IPS-15b (cell line): ENCODE results near the gene SLC25A19.

ENCODE experiments used
- H3K27me3 ChIP-seq: one replicate; pipeline ENCODE4 v1.6.1; 2013; ENCODE audit warnings: low read length; ENCODE audit not compliant: control insufficient read depth, insufficient read depth
- H3K36me3 ChIP-seq: one replicate; pipeline ENCODE4 v1.6.1; 2013; ENCODE audit warnings: low read length; ENCODE audit not compliant: control insufficient read depth, insufficient read depth
- H3K4me1 ChIP-seq: one replicate; pipeline ENCODE4 v1.6.1; 2013; ENCODE audit warnings: mild to moderate bottlenecking, low read length; ENCODE audit not compliant: control insufficient read depth, insufficient read depth
- H3K4me3 ChIP-seq: one replicate; pipeline ENCODE4 v1.5.1; 2013; ENCODE audit warnings: low read depth, low read length
- H3K9ac ChIP-seq: one replicate; pipeline ENCODE4 v1.6.1; 2013; ENCODE audit warnings: low read depth, mild to moderate bottlenecking, low read length
- H3K9me3 ChIP-seq: one replicate; pipeline ENCODE4 v1.6.1; 2013; ENCODE audit warnings: mild to moderate bottlenecking, low read length; ENCODE audit not compliant: control insufficient read depth, insufficient read depth

SLC25A19 gene

GRCh38 chr17:75244133-75244866 is 44.9 kb downstream of the SLC25A19 start:
- no peaks in the 10 kb centered on the region for H3K9me3 ChIP-seq
- H3K4me3 ChIP-seq: no peak overlapping the region
- H3K4me1 ChIP-seq: no peaks in the 10 kb centered on the region
- H3K36me3 ChIP-seq: peaks cover 62% of the 10 kb centered on the region
- H3K9ac ChIP-seq: no peak overlapping the region
- no peaks in the 10 kb centered on the region for H3K27me3 ChIP-seq

DNA sequence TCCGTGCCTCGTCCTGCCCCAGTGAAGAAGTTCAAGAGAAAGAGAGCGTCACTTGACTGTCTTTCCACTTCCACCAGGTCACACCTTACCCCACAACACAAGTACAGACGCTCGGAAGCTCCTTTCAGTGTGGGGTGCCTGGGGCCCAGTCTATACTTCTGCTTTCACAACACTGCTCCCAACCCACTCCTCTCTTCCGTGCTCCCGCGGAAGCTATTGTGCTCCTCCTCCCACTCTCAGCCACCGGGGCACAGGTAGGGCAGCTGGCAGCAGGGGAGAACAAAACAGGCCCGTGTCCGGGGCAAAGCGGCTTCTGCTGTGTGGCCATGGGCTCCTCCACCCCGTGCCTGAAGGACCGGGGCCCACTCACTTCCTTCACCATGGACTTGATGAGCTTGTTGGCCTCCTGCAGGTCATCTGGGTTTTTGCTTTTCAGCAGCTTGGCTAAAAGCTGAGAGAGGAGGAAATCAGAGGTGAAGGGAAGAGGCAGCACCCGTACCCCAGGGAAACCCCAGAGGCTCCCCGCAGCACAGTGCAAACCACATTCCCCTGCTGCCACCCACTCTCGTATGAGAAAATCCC is 46.7 kb downstream of the SLC25A19 start:
- Histone ChIP-seq H3K27me3 (no peaks in the 10 kb centered on the region), H3K36me3 (peaks cover 79% of the 10 kb centered on the region), H3K9me3 (no peaks in the 10 kb centered on the region), H3K9ac (no peak overlapping the region), H3K4me3 (no peak overlapping the region), H3K4me1 (no peaks in the 10 kb centered on the region)

GRCh38 chr17:75241996-75242460 is 47.2 kb downstream of the SLC25A19 start:
- Histone ChIP-seq H3K9me3 (no peaks in the 10 kb centered on the region), H3K4me1 (no peaks in the 10 kb centered on the region), H3K4me3 (no peak overlapping the region), H3K27me3 (no peaks in the 10 kb centered on the region), H3K36me3 (peaks cover 84% of the 10 kb centered on the region), H3K9ac (no peak overlapping the region)

- Histone ChIP-seq H3K4me1 (no peaks in the 10 kb centered on the region), H3K9ac (no peak overlapping the region), H3K9me3 (no peaks in the 10 kb centered on the region), H3K27me3 (no peaks in the 10 kb centered on the region), H3K36me3 (peaks cover 86% of the 10 kb centered on the region), H3K4me3 (no peak overlapping the region)
Observed at GRCh38 chr17:75241502-75241901, 47.7 kb downstream of the SLC25A19 start.

GRCh38 chr17:75241143-75241430 is 48.1 kb downstream of the SLC25A19 start:
- H3K27me3 ChIP-seq: no peaks in the 10 kb centered on the region
- H3K9me3 ChIP-seq: no peaks in the 10 kb centered on the region
- no peaks in the 10 kb centered on the region for H3K4me1 ChIP-seq
- peaks cover 81% of the 10 kb centered on the region for H3K36me3 ChIP-seq
- no peak overlapping the region for H3K4me3 ChIP-seq
- H3K9ac ChIP-seq: no peak overlapping the region

- peaks cover 77% of the 10 kb centered on the region for H3K36me3 ChIP-seq
- H3K27me3 ChIP-seq: no peaks in the 10 kb centered on the region
- peak overlapping the region; percentile 13 for H3K4me3 ChIP-seq
- no peaks in the 10 kb centered on the region for H3K9me3 ChIP-seq
- H3K4me1 ChIP-seq: no peaks in the 10 kb centered on the region
- no peak overlapping the region for H3K9ac ChIP-seq
Observed at GRCh38 chr17:75240394-75241142, 48.7 kb downstream of the SLC25A19 start.

DNA sequence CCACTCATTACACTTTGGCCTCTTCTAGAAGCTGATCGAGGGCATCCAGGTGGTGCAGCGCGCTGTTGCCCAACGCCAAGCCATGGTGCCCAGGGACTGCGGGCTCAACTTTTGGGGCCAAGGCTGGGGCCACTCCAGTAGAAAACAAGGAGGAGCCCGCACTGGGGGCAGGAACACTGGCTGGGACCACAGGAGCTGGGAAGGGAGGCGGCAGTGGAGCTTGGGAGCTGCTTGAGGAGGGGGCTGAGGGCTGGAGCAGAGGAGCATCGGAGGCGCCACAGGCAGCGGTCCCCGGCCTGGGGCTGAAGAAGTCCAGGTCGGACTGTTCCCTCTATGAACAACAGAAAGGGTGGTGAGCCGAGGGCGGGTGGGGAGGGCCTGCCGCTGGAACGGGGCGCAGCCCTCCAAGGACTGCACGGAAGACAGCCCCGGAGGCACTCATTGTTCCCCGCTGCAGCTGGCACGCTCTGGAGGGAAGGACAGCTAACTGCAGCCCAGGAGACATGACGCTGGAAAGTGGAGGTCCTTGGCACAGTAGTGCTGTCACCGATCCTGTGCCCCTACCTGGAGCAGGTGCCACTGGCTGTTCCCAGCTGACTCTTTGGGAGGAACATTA is 49.3 kb downstream of the SLC25A19 start:
- no peaks in the 10 kb centered on the region for H3K27me3 ChIP-seq
- H3K4me3 ChIP-seq: peak overlapping the region; percentile 13
- no peaks in the 10 kb centered on the region for H3K9me3 ChIP-seq
- no peaks in the 10 kb centered on the region for H3K4me1 ChIP-seq
- no peak overlapping the region for H3K9ac ChIP-seq
- H3K36me3 ChIP-seq: peaks cover 72% of the 10 kb centered on the region

DNA sequence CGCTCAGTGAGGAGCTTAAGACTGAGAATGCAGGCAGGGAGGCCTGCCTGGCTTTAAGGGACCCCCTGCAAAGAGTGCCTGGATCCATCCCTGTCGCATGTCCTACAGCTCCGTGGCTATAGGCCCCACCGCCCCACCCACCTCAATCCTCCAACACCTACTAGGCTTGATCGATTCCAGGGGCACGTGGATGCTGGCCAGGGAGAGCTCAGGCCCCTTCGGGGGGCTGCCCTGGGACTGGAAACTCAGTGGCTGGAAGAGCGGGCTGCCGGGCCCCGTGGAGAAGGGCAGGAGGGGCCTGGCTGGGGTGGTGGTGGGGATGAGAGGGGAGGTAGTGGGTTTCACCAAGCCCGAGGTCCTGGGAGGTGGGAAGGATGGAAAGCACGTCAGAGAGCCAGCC is 50.0 kb downstream of the SLC25A19 start:
- peaks cover 74% of the 10 kb centered on the region for H3K36me3 ChIP-seq
- no peak overlapping the region for H3K9ac ChIP-seq
- H3K4me1 ChIP-seq: no peaks in the 10 kb centered on the region
- H3K4me3 ChIP-seq: no peak overlapping the region
- no peaks in the 10 kb centered on the region for H3K9me3 ChIP-seq
- no peaks in the 10 kb centered on the region for H3K27me3 ChIP-seq

DNA sequence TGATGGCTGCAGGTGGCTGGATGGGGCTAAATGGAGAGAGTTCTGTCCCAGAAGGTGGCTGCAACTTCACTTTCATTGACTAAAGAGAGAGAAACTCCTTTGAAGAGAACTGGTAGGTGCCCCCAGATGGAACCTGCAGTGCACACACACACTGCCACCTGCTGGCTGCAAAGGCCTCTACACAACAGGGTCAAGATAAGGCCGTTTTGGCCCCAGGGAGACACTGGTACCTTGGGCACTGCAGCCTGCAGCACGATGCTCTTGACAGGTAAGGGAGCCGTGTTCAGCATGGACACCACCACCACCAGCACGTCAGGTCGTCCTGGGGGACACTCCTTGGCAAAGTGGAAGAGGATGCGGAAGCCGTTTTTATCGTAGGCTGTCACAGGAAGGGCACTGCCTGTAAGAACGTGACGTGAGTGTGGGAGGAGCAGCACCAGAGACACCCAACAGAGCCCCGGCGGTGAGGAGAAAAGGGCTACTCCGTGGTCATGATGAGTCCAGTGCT is 50.5 kb downstream of the SLC25A19 start:
- Histone ChIP-seq H3K36me3 (peaks cover 69% of the 10 kb centered on the region), H3K27me3 (no peaks in the 10 kb centered on the region), H3K9ac (no peak overlapping the region), H3K4me1 (no peaks in the 10 kb centered on the region), H3K4me3 (no peak overlapping the region), H3K9me3 (no peaks in the 10 kb centered on the region)

- Histone ChIP-seq H3K4me1 (no peaks in the 10 kb centered on the region), H3K27me3 (no peaks in the 10 kb centered on the region), H3K36me3 (peaks cover 67% of the 10 kb centered on the region), H3K9ac (no peak overlapping the region), H3K4me3 (no peak overlapping the region), H3K9me3 (no peaks in the 10 kb centered on the region)
Observed at GRCh38 chr17:75238020-75238580, 51.1 kb downstream of the SLC25A19 start.
